HL-60 (cell line): Measurements from ENCODE around the gene DDX60.

Source experiments
- DNase-seq, 2 experiments: peaks; one replicate each; pipeline ENCODE4 v3.0.0-alpha.2; 2010 to 2020; ENCODE audit warnings: low read depth in 1 of 2, low spot score in 1 of 2
- H3K27ac ChIP-seq: fragments of 250-450 bp; sonication (Bioruptor Pico); replicated peaks from 2 replicates; pipeline ENCODE4 v1.5.1; 2020; ENCODE audit warnings: mild to moderate bottlenecking, moderate library complexity
- H3K27me3 ChIP-seq: fragments of 250-450 bp; sonication (Bioruptor Pico); 2 replicates; pipeline ENCODE4 v1.5.1; 2021; ENCODE audit warnings: mild to moderate bottlenecking, moderate library complexity; ENCODE audit not compliant: insufficient read depth, poor library complexity, severe bottlenecking
- H3K4me3 ChIP-seq: replicated peaks from 2 replicates; pipeline ENCODE4 v1.5.1; 2011; ENCODE audit warnings: mild to moderate bottlenecking, control low read depth, low read length; ENCODE audit not compliant: insufficient read depth
- CTCF ChIP-seq: IDR thresholded peaks from one replicate; pipeline ENCODE4 v1.5.1; 2011; ENCODE audit warnings: low read length, control low read depth, inconsistent platforms; ENCODE audit not compliant: insufficient read depth
- GABPA ChIP-seq: IDR thresholded peaks from 2 replicates; pipeline ENCODE4 v1.6.1; 2012; ENCODE audit warnings: low read depth
- POLR2AphosphoS5 ChIP-seq: IDR thresholded peaks from 2 replicates; pipeline ENCODE4 v1.6.1; 2012; ENCODE audit warnings: low read depth
- SPI1 ChIP-seq: IDR thresholded peaks from 2 replicates; pipeline ENCODE4 v1.6.1; 2012; ENCODE audit warnings: low read depth, mild to moderate bottlenecking, borderline replicate concordance
- TF ChIP-seq, protein P1 (sequence below): IDR thresholded peaks from 2 replicates; pipeline ENCODE4 v1.6.1; 2012; ENCODE audit warnings: low read depth; ENCODE audit not compliant: insufficient replicate concordance

DDX60 gene

DNA sequence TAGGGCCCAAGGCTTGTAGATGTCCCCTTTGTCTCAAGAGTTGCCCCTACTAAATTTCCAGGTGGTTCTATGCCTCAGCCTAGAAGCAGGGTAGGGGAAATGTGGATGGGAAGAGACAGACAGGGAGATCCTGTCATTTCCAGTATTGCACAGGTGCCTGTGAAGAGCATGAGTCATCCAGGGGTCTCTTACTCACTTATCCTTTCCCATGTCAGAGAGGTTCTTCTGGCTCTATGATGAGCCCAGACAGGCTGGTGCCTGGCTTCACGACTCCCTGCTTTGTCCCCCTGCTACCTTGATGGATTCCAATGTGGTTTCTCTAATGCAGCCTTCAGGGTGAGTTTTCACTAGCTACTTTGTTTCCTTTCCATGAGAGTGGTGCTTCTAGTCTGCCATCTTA lies 35.2 kb upstream of the DDX60 start:
- no peak for DNase-seq
- no peak overlapping the region for H3K4me3 ChIP-seq
- no peaks in the 10 kb centered on the region for H3K27me3 ChIP-seq
- no peak for TF ChIP-seq CTCF
- H3K27ac ChIP-seq = no peak overlapping the region

DNA sequence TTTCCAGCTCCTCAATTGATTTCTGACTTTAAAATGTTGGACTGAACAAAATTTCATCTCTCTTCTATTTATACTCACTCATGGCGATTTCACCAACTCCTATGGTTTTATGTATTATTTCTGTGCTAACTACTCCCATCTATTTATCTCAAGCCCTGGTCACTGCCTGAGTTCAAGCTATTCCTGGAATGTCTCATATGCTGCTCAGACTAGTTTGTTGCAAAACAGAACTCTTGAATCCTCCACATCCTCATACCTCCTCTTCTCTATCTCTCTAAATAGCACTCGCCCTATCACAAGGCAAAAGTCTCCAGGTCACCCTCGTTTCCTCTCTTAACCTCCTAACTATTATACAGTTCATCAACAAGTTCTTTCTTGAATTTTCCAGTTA lies 19.0 kb upstream of the DDX60 start:
- TF ChIP-seq GABPA (no peak), CTCF (no peak), POLR2AphosphoS5 (no peak)
- Histone ChIP-seq H3K27me3 (peaks cover 4% of the 10 kb centered on the region), H3K4me3 (no peak overlapping the region), H3K27ac (no peak overlapping the region)
- DNase-seq = no peak

DNA sequence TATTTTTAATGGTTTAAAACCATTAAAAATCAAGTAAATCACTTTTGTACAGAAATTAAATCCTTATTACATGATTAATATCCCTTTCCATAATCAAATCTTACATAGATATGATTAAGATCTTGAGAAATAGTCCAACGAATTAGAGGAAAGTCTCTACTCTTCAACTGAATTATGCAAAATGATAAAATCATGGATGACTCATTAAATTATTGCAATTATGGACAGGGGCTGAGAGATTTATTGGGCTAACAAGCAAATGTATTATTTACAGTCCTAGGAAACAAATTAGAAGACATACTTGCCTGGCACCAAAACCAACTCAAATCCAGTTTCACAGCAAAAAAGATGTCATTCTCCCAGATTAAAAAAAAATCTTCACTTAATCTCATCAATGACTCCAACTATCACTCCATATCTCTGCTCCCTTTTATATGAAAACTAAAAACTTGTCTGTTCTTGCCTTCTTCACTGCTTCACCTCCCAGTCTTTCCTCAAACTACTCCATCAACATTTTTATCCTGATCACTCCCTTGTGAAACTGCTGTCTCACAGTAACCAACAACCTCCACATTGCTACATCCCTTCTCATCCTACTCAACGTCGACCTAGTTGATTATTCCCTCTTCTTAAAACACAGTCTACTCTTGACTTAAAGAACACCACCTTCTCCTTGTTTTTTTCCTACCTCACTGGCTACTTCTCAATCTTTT lies 18.4 kb upstream of the DDX60 start:
- H3K27ac ChIP-seq = no peak overlapping the region
- no peak overlapping the region for H3K4me3 ChIP-seq
- no peak for TF ChIP-seq GABPA
- TF ChIP-seq POLR2AphosphoS5 = no peak
- TF ChIP-seq SPI1 = no peak
- no peak for TF ChIP-seq CTCF
- TF ChIP-seq, protein P1, sequence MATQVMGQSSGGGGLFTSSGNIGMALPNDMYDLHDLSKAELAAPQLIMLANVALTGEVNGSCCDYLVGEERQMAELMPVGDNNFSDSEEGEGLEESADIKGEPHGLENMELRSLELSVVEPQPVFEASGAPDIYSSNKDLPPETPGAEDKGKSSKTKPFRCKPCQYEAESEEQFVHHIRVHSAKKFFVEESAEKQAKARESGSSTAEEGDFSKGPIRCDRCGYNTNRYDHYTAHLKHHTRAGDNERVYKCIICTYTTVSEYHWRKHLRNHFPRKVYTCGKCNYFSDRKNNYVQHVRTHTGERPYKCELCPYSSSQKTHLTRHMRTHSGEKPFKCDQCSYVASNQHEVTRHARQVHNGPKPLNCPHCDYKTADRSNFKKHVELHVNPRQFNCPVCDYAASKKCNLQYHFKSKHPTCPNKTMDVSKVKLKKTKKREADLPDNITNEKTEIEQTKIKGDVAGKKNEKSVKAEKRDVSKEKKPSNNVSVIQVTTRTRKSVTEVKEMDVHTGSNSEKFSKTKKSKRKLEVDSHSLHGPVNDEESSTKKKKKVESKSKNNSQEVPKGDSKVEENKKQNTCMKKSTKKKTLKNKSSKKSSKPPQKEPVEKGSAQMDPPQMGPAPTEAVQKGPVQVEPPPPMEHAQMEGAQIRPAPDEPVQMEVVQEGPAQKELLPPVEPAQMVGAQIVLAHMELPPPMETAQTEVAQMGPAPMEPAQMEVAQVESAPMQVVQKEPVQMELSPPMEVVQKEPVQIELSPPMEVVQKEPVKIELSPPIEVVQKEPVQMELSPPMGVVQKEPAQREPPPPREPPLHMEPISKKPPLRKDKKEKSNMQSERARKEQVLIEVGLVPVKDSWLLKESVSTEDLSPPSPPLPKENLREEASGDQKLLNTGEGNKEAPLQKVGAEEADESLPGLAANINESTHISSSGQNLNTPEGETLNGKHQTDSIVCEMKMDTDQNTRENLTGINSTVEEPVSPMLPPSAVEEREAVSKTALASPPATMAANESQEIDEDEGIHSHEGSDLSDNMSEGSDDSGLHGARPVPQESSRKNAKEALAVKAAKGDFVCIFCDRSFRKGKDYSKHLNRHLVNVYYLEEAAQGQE = no peak
- DNase-seq = no peak
- peaks cover 4% of the 10 kb centered on the region for H3K27me3 ChIP-seq

- no peak overlapping the region for H3K4me3 ChIP-seq
- TF ChIP-seq SPI1 (no peak), CTCF (no peak), GABPA (no peak), POLR2AphosphoS5 (no peak)
- TF ChIP-seq, protein P1 = no peak
Measured at GRCh38 chr4:168335621-168336020, 17.1 kb upstream of the DDX60 start.

More at GRCh38 chr4:168335621-168336020, 17.1 kb upstream of the DDX60 start:
- Histone ChIP-seq H3K27ac (no peak overlapping the region), H3K27me3 (peaks cover 4% of the 10 kb centered on the region)
- DNase-seq = no peak
